Measurements from ENCODE around the gene DAZAP2.

DNA sequence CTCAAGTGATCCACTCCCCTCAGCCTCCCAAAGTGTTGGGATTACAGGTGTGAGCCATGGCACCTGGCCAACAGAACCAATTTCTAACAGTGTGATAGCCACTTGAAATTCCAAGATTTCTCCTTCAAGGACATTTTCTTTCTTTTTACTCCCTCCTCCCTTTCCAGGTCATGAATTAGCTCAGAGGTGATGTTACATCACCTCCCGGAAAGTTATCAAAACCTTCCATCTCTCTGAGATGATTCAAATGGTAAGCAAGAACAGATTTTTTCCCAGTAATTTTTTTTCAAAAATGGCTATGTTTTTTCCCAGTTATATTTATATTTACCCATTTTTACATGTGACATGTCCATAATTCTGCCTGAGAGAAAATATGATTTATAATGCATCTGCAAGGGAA, 47.2 kb downstream of the DAZAP2 start:
- TF ChIP-seq, protein P1, sequence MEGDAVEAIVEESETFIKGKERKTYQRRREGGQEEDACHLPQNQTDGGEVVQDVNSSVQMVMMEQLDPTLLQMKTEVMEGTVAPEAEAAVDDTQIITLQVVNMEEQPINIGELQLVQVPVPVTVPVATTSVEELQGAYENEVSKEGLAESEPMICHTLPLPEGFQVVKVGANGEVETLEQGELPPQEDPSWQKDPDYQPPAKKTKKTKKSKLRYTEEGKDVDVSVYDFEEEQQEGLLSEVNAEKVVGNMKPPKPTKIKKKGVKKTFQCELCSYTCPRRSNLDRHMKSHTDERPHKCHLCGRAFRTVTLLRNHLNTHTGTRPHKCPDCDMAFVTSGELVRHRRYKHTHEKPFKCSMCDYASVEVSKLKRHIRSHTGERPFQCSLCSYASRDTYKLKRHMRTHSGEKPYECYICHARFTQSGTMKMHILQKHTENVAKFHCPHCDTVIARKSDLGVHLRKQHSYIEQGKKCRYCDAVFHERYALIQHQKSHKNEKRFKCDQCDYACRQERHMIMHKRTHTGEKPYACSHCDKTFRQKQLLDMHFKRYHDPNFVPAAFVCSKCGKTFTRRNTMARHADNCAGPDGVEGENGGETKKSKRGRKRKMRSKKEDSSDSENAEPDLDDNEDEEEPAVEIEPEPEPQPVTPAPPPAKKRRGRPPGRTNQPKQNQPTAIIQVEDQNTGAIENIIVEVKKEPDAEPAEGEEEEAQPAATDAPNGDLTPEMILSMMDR (IDR thresholded peaks at IDR 0.05) = no peak
- TF ChIP-seq RFX5 (IDR thresholded peaks at IDR 0.05) (no peak), POLR2A (IDR thresholded peaks at IDR 0.05; ENCODE audit: low read length) (no peak), JUN (IDR thresholded peaks at IDR 0.05) (no peak), CHD4 (IDR thresholded peaks at IDR 0.05; ENCODE audit: borderline replicate concordance) (no peak), CEBPB (IDR thresholded peaks at IDR 0.05) (no peak), MYC (IDR thresholded peaks at IDR 0.05; ENCODE audit: borderline replicate concordance, low read length) (no peak), CHD2 (IDR thresholded peaks at IDR 0.05; ENCODE audit: low read length, partially characterized antibody) (no peak), RAD21 (conservative IDR thresholded peaks at IDR 0.05 in 1 of 2, IDR thresholded peaks at IDR 0.05 in 1 of 2) (no peak), HDAC2 (IDR thresholded peaks at IDR 0.05) (no peak)
- TF ChIP-seq, protein P2, sequence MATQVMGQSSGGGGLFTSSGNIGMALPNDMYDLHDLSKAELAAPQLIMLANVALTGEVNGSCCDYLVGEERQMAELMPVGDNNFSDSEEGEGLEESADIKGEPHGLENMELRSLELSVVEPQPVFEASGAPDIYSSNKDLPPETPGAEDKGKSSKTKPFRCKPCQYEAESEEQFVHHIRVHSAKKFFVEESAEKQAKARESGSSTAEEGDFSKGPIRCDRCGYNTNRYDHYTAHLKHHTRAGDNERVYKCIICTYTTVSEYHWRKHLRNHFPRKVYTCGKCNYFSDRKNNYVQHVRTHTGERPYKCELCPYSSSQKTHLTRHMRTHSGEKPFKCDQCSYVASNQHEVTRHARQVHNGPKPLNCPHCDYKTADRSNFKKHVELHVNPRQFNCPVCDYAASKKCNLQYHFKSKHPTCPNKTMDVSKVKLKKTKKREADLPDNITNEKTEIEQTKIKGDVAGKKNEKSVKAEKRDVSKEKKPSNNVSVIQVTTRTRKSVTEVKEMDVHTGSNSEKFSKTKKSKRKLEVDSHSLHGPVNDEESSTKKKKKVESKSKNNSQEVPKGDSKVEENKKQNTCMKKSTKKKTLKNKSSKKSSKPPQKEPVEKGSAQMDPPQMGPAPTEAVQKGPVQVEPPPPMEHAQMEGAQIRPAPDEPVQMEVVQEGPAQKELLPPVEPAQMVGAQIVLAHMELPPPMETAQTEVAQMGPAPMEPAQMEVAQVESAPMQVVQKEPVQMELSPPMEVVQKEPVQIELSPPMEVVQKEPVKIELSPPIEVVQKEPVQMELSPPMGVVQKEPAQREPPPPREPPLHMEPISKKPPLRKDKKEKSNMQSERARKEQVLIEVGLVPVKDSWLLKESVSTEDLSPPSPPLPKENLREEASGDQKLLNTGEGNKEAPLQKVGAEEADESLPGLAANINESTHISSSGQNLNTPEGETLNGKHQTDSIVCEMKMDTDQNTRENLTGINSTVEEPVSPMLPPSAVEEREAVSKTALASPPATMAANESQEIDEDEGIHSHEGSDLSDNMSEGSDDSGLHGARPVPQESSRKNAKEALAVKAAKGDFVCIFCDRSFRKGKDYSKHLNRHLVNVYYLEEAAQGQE (IDR thresholded peaks at IDR 0.05) = no peak
- TF ChIP-seq, protein P3, sequence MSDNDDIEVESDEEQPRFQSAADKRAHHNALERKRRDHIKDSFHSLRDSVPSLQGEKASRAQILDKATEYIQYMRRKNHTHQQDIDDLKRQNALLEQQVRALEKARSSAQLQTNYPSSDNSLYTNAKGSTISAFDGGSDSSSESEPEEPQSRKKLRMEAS (IDR thresholded peaks at IDR 0.05) = no peak
- TF ChIP-seq, protein P4, sequence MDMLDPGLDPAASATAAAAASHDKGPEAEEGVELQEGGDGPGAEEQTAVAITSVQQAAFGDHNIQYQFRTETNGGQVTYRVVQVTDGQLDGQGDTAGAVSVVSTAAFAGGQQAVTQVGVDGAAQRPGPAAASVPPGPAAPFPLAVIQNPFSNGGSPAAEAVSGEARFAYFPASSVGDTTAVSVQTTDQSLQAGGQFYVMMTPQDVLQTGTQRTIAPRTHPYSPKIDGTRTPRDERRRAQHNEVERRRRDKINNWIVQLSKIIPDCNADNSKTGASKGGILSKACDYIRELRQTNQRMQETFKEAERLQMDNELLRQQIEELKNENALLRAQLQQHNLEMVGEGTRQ (IDR thresholded peaks at IDR 0.05) = no peak
